Left cardiac atrium (tissue), 4 donors: Measurements from ENCODE around the gene MATN1. TPM values are rescaled to one million over a fixed set of nuclear protein-coding genes. Genes with fewer than 3 reads are reported as not detected.

Experiments
- ATAC-seq, 2 donors: fragments of 200-7000 bp; cut with Tn5 transposase; one replicate each; pipeline ENCODE4 v1.9.1; 2020; ENCODE audit warnings: mild to moderate bottlenecking in 2 of 2, moderate library complexity in 2 of 2
- DNase-seq: peaks from one replicate; pipeline ENCODE4 v3.0.0-alpha.2; 2020
- intact Hi-C, 2 donors: fragments of 100-400 bp; cut with DNase I; formaldehyde crosslinking; loops; one replicate each; pipeline versions ENCODE4 v1.14.1 to v1.15.1; 2022 to 2023
- total RNA-seq, 2 donors: library from RNA; stranded (reverse); fragmentation: NEBNext Ultra II Directional; extraction: Animal tissue kit (Norgen Biotek cat#: 25700); gene quantifications; one replicate each; pipeline ENCODE4 v1.2.1, GENCODE V29; 2021
- donor health status: DM: no; HTN: yes; CAD: no.
- donor health status: DM: no; HTN: yes; CAD: no; lungs with severe emphysema.
- donor health status: DM: yes; HTN: yes; CAD: no.
- donor health status: Dilated cardiomyopathy.

The MATN1 gene
- total RNA-seq, 2 donors from 2014 or later: not detected

DNA sequence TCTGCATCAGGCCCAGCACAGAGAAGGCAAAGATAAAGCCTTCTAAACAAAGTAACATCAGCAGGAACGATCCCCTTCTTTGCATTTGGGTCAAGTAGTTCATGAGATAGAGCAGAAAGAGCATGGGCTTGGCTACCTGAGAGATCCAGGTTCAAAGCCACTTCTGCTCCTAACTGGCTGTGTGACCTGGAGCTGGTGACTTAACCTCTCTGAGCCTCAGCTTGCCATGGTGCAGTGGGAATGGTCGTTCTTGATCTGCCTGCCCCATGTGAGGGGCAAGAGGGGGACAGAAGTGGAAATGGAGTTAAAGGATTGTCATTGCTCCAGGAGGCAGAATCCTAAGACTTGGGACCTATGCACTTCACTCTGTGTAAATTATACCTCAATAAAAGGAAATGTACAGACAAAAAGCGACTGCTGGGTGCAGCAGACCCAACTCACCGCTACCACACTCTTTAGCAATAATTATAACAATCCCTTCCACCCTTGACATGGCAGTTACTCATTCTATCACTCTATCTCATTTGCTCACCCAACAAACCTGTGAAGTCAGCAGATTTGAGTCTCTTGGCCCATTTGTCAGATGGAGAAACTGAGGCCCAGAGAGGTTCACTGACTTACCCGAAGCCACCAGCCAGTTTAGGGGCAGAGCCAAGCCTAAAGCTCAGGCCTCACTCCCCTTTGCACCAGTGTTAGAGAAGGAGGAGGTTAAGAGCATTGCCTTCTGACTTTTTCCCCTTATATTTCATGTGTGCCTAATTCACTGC lies 1.5 kb upstream of the MATN1 start:
- DNase-seq: no peak
- intact Hi-C loops: loop anchor here in 1 of 2 donors (5.0 kb wide), 1 partner anchor 187 kb away; no protein-coding TSS in a partner anchor
- ATAC-seq: no peak

DNA sequence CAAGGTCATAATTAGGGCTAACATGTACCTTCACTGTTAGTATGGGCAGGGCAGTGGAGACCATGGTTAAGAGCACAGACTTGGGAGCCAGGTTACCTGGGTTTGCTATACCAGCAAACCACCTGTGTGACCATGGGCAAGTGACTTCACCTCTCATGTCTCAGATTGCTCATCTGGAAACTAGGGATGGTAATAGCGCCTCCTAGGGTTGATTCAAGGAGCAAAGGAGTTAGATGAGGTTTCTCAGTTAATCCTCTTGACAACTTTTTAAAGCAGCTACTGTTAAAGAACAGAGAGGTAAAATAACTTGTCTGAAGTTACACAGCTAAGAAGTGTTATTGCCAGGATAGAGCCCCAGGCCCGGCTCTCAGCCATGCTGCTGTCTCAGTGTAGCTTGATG lies 790 bp upstream of the MATN1 start:
- intact Hi-C loops: loop anchor here in 1 of 2 donors (5.0 kb wide), 1 partner anchor 188 kb away; no protein-coding TSS in a partner anchor
- no peak for ATAC-seq
- no peak for DNase-seq

DNA sequence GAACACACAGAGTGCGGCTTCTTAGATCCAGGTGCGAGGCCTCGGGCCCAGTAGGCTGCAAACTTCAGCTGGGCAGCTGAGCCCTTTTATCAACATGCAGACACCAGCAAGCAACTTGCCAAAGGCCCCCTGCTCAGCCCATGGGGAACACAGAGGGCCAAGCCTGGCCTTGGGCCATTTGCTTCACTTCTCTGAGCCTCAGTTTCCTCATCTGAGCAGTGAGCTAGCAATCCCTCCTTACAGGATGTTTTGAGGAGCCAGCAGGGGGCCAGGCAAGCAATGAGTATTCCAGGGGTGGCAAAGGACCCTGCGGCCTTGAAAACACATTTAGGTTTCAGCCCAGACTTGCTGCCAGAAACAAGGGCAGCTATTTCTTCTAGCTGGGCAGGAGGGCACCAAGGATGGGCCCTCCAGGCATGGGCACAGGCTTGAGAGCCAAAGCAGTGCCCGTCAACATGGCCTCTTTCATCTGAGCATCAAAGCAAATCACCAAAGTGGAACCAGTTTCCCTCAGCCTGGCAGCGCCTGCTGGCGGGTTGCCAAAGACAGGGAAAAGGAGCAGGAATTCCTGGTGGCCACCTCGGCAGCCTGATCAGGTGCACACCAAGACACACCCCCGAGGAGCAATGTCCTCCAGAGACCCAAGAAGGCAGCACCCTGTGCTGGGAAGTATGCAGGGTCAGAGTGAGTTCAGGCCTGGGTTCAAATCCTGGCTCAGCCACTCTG lies 1.4 kb downstream of the MATN1 start:
- DNase-seq: no peak
- ATAC-seq: no peak
- intact Hi-C loops: loop anchor here in 1 of 2 donors (5.0 kb wide), 1 partner anchor 190 kb away; no protein-coding TSS in a partner anchor

DNA sequence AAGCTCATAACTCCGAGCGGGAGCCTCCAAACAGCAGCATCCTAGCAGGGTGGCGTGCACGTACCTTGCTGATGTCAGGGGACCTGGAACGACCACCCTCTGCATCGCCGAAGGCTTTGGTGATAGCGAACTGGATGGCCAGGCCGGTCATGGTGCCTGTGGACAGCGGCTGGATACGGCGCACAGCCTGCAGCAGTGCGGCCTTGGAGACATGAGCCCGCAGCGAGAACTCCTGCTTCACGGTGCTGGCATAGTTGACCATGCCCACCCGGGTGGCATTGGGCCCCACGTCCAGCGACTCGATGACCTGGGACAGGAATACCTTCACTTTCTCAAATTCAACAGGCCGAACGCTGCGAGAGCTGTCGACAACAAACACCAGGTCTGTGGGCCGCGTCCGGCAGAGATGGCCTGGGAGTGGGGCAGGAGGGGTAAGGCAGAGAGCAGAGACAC lies 2.0 kb downstream of the MATN1 start:
- intact Hi-C loops: loop anchor here in 1 of 2 donors (5.0 kb wide), 1 partner anchor 191 kb away; no protein-coding TSS in a partner anchor
- no peak for ATAC-seq

DNA sequence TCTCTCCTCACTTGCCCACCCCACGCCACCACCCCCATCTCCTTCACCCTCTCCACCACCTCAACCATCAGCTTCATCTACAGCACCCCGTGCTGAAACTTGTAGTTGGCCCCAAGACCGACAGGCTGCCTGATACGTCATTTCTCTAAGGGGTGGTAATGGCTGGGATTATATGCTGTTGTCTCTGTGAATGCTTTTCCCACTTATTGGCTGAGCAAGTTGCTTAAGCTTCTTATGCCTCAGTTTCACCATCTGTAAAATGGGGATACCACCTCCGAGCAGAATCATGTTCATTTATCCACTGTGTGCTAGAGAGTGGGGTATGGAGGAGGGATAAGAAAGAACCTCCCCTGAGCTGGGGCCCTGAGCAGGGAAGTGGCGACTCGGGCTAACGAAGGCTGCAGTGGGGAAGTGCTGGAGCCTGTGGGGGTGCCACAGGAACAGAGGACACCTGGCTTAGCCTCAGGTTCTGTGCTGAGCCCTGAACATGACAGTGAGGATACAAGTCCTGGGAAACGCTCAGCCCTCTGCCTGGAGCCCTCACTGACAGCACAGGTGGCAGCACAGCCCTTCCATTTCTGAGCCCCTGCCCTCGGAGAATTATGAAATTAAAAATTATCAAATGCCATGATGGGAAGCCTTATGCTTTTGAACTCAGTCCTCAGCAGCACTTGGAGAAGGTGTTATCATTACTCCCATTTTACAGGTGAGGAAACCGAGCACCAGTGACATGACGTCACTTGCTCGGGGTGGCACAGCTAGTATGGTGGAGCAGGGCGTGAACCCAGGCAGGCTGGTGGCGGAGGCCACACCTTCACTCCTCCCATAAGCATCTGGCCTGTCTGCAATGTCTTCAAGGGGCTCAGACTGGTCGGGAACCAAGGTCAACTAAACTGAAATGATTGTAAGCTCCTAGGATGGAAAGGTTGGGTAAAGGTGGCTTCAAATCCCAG lies 2.8 kb downstream of the MATN1 start:
- intact Hi-C loops: loop anchor here in 1 of 2 donors (5.0 kb wide), 1 partner anchor 192 kb away; no protein-coding TSS in a partner anchor

More for the DNA sequence above, 2.0 kb downstream of the MATN1 start:
- no peak for DNase-seq

DNA sequence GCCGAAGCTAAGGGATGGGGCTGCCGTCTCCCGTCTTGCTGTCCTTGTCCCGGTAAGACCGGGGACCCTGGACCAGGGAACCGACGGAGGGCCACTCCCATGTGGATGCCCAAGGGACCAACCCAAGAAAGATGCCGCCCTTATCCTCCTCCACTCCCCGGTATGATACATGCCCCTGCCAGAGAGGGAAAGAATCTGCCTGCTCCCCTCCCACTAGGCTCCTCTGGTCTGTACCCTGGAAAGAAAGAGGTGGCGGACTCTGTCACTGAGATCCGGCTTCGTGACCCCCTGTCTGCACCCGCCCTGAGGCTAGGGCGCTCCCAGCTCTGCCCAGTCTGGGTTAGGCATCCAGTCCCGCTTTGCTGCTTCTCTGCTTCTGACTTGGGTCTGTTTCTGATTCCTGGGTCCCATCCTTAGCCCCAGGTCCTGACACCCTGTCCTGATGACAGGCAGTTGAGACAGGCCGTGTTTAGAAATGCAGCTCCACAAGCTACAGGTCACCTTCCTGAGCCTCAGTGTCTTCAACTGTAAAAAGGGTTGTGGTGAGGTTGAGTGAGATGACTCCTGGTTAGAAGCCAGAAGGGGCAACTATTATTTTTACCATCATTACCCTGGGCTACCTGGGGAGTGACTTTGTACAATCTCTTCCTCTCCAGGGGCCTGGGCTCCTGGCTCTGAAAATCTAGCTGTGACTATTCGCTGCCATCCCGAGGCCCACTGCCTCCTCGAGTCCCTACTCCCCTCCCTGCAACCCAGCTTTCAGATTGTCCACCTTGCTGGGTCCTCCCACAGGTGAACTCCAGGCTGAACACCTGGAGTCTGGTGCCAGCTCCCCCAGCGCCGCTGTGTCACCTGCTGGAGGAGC lies 3.7 kb downstream of the MATN1 start:
- no peak for ATAC-seq
- DNase-seq: no peak
- intact Hi-C loops: loop anchor here (1.0 to 5.0 kb wide), 4 partner anchors 57 to 193 kb away; no protein-coding TSS in a partner anchor

More for the DNA sequence above, 2.8 kb downstream of the MATN1 start:
- DNase-seq: no peak
- no peak for ATAC-seq

DNA sequence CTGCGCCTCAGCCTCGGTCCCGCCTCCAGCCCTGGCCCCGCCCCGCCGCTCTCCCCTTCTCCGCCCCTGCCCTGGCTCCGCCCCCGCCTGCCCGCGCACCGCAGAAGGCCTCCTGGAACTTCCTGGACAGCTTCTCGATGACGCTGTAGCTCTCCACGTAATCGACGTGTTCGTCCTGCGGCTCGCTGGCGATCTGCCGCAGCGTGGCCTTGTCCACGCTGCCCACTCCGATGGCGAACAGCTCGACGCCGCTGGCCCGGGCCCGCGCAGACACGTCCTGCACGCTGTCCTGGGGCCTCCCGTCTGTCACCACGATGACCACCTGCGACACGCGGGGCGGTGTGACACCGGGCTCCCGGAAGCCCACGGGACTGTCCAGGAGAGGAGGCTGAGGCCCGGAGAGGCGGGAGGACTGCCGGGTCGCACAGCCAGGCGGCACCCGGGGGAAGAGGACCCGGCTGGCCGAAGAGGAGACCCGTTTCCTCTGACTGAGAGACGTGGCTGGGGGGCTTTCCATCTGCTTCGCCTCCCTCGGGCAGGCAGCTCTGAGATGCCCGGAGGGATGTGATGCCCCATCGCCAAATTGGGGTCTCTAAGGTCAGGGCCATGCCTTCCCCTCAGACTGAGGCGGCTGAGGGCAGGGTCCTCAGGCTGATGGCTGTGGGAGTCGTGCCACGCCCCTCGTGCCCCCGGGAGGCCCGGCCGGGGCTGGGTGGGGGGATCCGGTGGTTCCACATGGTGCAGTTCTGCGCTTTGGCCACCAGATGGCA lies 4.6 kb downstream of the MATN1 start:
- ATAC-seq: peak; percentile 87 to 89
- peak; percentile 98 for DNase-seq
- intact Hi-C loops: loop anchor here (1.0 to 2.0 kb wide), 3 partner anchors 58 to 192 kb away; no protein-coding TSS in a partner anchor

DNA sequence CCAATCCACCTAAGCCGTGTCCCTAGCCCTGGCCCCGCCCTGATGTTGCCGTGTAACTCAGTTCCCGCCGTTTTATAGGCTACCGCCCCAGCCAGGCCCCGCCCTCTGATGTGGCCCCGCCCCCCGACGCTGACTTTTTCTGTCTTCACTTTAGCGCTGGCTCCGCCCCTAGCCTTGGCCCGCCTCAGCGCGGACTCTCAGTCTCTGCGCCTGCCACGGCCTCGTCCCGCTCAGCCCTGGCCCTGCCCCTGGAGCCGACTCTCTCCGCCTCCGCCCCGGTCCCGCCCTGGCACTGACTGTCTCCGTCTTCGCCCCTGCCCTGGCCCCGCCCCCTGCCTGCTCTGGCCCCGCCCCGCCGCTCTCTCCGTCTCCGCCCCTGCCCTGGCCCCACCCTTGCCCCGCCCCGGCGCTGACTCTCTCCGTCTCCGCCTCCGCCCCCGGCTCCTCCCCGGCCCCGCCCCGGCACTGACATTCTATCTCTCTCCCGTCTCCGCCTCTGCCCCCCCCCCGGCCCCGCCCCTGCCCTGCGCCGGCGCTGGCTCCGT lies 5.2 kb downstream of the MATN1 start:
- DNase-seq: peak; percentile 100
- peak; percentile 89 to 90 for ATAC-seq
- intact Hi-C loops: loop anchor here (2.0 kb wide), 2 partner anchors 59 to 193 kb away; no protein-coding TSS in a partner anchor

DNA sequence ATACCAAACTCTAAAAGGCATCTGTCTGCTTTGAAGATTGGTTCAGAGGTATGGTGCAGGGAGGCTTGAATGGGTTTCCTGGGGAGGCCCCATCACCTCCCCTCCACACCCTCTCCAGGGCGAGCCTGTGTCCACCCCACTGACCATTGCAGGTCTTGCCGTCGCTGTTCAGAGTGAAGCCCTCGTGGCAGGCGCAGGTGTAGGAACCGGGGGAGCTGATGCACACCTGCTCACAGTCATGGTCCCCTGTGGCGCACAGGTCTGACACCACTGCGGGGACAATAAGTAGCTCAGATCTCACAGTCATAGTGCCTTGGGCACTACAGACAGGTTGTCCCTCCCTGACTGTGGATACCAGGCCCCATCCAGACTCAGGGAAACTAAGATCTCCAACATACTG lies 6.7 kb downstream of the MATN1 start:
- DNase-seq (no peak), ATAC-seq (no peak)
- intact Hi-C loops: no loop called here

DNA sequence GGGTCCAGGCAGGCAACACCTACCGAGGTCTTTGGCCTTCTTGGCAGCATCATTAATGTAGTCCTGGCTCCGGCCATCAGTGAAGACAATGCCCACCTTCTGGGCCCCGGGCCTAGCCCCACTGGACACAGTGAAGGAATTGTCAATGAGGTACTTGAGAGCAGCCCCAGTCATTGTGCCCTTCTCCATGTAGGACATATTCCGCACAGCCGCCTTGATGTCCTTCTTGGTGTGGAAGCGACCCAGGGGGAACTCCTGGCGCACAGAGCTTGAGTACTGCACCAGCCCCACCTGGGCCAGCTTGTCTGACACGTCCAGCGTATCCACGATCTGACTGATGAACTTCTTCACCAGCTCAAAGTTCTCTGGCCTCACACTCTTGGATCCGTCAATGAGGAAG lies 7.5 kb downstream of the MATN1 start:
- intact Hi-C loops: no loop called here
- no peak for DNase-seq

DNA sequence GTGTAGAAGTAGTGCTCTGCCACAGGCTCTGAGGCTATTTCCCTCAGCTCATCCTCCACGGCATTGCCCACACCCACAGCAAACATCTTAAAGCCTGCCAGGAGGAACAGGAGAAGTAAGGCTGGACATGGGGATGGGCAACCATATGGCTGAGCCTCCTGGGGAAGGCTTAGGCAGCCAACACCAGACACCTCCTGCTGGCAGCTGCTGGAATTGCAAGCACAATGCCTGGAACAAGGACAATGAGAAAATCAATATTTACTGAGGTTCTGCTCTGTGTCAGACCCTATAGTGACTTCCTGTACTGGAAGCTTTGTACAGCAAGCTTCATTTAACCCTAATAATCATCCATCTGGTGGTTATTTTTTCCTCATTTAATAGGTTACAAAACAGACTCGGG lies 8.2 kb downstream of the MATN1 start:
- no peak for DNase-seq
- no peak for ATAC-seq
- intact Hi-C loops: no loop called here

More for the DNA sequence above, 7.5 kb downstream of the MATN1 start:
- no peak for ATAC-seq

DNA sequence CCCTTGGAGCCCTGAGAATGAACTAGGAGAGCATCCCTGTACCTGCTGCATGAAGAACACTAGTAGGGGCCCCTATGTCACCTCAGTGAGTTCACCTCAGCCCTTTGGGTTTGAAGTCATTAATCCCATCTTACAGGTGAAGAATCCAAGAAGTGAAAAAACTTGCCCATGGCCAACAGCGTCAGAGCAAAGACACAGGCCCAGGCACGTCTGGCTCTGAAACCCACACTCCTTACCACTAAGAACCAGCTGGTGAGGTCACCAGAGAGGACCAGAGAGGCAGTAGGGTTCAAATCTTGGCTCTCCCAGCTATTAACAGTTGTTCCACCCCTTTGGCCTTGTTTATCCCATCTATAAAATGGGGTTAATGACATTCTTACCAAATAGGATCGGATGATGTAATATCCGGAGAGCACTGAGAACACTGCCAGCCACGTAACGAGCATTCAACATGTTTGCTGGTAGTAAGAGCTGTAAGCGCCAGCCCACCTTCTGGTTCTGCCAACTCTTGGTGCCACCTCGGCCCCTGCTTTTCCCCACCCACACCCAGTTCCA lies 8.8 kb downstream of the MATN1 start:
- intact Hi-C loops: no loop called here
- ATAC-seq: no peak
- DNase-seq: no peak

DNA sequence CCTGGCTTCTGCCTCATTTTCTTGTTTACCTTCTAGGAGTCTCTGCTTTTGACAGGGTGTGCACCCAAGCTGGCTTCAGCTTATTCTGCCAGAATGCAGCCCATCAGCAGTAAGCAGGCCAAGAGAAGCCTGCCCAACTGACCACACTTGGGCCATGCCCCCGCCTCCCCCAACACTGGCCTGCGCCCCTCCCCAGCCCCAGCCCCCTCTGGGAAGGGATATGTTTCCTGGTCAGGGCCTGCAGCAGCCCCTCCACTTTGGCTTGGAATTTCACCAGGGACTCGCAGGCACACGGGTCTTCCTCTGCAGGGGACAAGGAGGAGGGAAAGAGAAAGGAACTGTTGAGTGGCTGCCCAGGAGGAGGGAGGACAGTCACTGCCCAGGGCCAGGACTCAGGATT lies 9.4 kb downstream of the MATN1 start:
- intact Hi-C loops: no loop called here
- ATAC-seq (no peak), DNase-seq (no peak)

DNA sequence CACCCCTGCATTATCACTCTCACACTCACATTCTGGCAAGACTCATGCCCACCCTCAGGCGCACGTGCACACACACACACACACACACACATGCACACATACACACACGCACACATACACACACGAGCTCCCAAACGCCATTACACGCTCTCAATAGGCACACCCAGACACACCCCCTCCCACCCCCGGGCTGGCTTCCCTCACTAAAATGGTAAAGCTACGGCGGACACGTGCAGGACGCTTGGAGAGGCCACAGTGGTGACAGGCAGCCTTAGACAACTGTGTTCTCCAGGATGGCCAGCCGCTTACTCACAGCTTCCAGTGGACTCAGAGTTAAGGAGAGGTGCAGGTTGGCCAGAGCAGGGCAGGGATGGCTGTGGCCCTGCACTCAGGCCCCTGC lies 10.1 kb downstream of the MATN1 start:
- DNase-seq (no peak), ATAC-seq (no peak)
- intact Hi-C loops: no loop called here

DNA sequence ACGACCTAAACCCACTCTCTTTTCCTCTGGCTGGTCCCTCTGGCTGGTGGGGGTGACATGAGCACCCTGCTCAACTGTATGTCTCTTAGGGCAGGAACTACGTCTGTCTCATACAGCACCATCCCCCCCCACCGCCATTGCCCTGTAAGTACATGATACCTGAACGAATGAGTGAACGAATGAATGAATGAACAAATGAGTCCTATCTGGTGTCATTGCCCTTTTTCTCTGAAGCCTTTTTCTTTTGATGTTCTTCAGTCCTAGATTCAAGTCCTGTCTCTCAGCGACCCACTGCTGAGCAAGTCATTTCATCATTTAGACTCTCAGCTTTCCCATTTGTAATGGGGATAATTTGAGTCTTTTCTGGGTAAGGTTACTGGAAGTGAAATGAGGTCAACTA lies 10.8 kb downstream of the MATN1 start:
- no peak for DNase-seq
- no peak for ATAC-seq
- intact Hi-C loops: no loop called here

DNA sequence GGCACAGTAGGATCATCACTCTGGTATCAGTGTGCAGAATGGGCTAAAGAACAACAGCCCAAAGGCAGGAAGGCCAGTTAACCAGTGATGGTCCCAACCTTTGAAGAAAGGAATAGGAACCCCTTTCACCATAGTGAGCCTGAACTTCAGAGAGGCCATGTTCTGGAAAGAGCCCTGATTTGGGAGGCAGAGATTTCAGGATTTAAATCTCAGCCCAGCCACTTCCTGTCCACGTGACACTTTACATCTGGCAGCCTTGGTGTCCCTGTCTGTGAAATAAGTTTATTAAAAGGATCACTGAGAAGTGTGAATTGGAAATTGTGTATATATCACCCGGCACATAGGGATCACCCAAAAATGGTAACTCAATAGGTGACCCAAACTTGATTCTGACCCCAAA lies 13.0 kb downstream of the MATN1 start:
- no peak for DNase-seq
- no peak for ATAC-seq
- intact Hi-C loops: no loop called here

DNA sequence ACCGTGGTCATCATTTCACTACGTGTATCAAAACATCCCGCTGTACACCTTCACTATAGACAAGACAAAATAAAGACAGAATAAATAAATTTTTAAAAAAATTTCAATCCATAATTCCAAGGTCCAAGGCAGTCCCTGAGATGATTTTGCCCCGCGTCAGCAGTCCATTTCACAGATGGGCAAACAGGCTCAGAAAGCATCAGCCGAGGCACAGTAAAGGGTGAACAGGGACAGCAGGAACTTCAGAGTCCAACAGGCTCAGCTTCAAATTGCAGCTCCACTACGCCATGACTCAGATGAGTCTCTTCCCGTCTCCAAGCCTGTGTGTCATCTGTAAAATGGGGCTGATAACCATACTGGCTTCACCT lies 15.0 kb downstream of the MATN1 start:
- DNase-seq: no peak
- ATAC-seq: no peak
- intact Hi-C loops: loop anchor here (1.0 to 10.0 kb wide), 4 partner anchors 354 to 1824 kb away; partner anchors contain the start of genes PTPRU (in 2 of the 2) and MECR (in 1 of the 2)
